ENCODE data around the gene MYPOP.
"Not testable (repeated sequence)": the region's sequence is repeated elsewhere in the genome, so short reads cannot be mapped to it uniquely, and the experiment has no call there.

The MYPOP gene

GRCh38 chr19:45908956-45909355 is 6.5 kb upstream of the MYPOP start:
- DNase-seq (ENCODE audit: low read depth) = no peak

GRCh38 chr19:45906221-45906620 is 3.8 kb upstream of the MYPOP start:
- peak; percentile 63 for DNase-seq (ENCODE audit: low read depth)

GRCh38 chr19:45905011-45905410 is 2.6 kb upstream of the MYPOP start:
- DNase-seq (ENCODE audit: low read depth) = no peak

GRCh38 chr19:45902651-45903625 is 525 bp upstream of the MYPOP start:
- peak; percentile 92 for DNase-seq (ENCODE audit: low read depth)

GRCh38 chr19:45901432-45901911 is 941 bp downstream of the MYPOP start:
- DNase-seq (ENCODE audit: low read depth) = peak; percentile 70

- DNase-seq (ENCODE audit: low read depth) = no peak
Observed at GRCh38 chr19:45900738-45901431, 1.5 kb downstream of the MYPOP start.

- DNase-seq (ENCODE audit: low read depth) = no peak
Observed at GRCh38 chr19:45899919-45900589, 2.4 kb downstream of the MYPOP start.

- DNase-seq (ENCODE audit: low read depth) = no peak
Observed at GRCh38 chr19:45899253-45899652, 3.2 kb downstream of the MYPOP start.

- no peak for DNase-seq (ENCODE audit: low read depth)
Observed at GRCh38 chr19:45897261-45897812, 5.1 kb downstream of the MYPOP start.

- DNase-seq (ENCODE audit: low read depth) = not testable (repeated sequence)
Observed at GRCh38 chr19:45895983-45896599, 6.3 kb downstream of the MYPOP start.

GRCh38 chr19:45895519-45895972 is 6.9 kb downstream of the MYPOP start:
- no peak for DNase-seq (ENCODE audit: low read depth)

- no peak for DNase-seq (ENCODE audit: low read depth)
Observed at GRCh38 chr19:45890877-45891276, 11.5 kb downstream of the MYPOP start.

GRCh38 chr19:45889210-45889885 is 13.1 kb downstream of the MYPOP start:
- DNase-seq (ENCODE audit: low read depth) = no peak

GRCh38 chr19:45887200-45887710 is 15.2 kb downstream of the MYPOP start:
- peak; percentile 49 for DNase-seq (ENCODE audit: low read depth)

- peak; percentile 93 for DNase-seq (ENCODE audit: low read depth)
Observed at GRCh38 chr19:45886427-45887199, 15.8 kb downstream of the MYPOP start.

GRCh38 chr19:45885556-45886426 is 16.6 kb downstream of the MYPOP start, which contains the start of gene IRF2BP1:
IRF2BP1 (minus strand) TSS chr19:45886141; CDS start chr19:45885774, 367 bp downstream.
- peak; percentile 89 for DNase-seq (ENCODE audit: low read depth)

- no peak for DNase-seq (ENCODE audit: low read depth)
Observed at GRCh38 chr19:45884682-45885555, 17.5 kb downstream of the MYPOP start.
